Rectal smooth muscle tissue (tissue), 1 donor: Measurements from ENCODE around the gene USP16.
"Not testable (repeated sequence)": the region's sequence is repeated elsewhere in the genome, so short reads cannot be mapped to it uniquely, and the experiment has no call there.

Experiments
- H3K27ac ChIP-seq: one replicate; pipeline ENCODE4 v1.7.0; 2013; ENCODE audit warnings: low read depth, low read length, inconsistent platforms
- H3K27me3 ChIP-seq: one replicate; pipeline ENCODE4 v1.7.0; 2013; ENCODE audit warnings: low read length; ENCODE audit not compliant: control insufficient read depth, insufficient read depth
- H3K36me3 ChIP-seq: one replicate; pipeline ENCODE4 v1.7.0; 2013; ENCODE audit warnings: low read length; ENCODE audit not compliant: control insufficient read depth, insufficient read depth
- H3K4me1 ChIP-seq: one replicate; pipeline ENCODE4 v1.7.0; 2013; ENCODE audit warnings: low read length; ENCODE audit not compliant: control insufficient read depth, insufficient read depth
- H3K4me3 ChIP-seq: one replicate; pipeline ENCODE4 v1.7.0; 2013; ENCODE audit warnings: low read length
- H3K9ac ChIP-seq: one replicate; pipeline ENCODE4 v1.7.0; 2013; ENCODE audit warnings: low read length

The USP16 gene

DNA sequence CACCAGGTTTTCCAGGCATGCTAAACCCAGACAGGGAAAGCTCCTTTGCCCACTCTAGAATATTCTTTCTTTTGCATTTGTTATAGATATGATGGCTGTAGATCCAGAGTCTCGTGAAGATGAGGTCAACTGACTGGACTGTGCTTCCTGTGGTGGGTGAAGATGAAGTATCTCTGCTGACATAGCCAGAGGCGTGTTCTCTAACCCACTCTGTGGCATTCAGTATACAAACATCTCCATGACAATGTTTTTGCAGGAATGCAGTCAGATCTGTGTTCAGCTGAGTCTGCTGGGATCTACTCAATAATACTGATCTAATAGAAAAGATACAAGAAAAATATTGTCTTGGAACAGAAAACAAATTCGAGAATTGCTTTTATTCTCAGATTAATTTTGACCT is 16.7 kb upstream of the USP16 start:
- Histone ChIP-seq H3K9ac (no peak overlapping the region), H3K4me3 (no peak overlapping the region), H3K4me1 (no peaks in the 10 kb centered on the region), H3K27me3 (no peaks in the 10 kb centered on the region), H3K27ac (no peak overlapping the region), H3K36me3 (peaks cover 3% of the 10 kb centered on the region)

DNA sequence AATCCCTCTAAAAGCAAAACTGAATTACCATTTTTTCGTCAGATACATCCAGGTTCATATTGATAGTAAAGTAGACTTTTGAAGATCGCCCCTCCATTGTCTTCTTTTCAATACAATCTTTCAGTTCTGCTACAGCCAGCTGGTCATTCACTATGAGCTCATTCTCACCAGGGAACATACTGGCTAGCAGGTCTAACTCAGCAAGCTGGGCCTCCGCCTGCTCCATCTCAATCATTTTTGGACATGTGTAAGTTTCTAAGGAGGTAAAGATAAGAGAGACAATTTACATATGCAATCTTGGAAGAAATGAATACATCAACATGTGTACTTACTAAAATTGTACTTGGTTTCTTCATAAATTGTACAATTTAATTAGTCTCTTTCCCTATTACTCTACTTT is 16.1 kb upstream of the USP16 start:
- H3K36me3 ChIP-seq = peaks cover 3% of the 10 kb centered on the region
- no peak overlapping the region for H3K27ac ChIP-seq
- H3K27me3 ChIP-seq = no peaks in the 10 kb centered on the region
- H3K4me1 ChIP-seq = no peaks in the 10 kb centered on the region
- H3K4me3 ChIP-seq = no peak overlapping the region
- H3K9ac ChIP-seq = no peak overlapping the region

DNA sequence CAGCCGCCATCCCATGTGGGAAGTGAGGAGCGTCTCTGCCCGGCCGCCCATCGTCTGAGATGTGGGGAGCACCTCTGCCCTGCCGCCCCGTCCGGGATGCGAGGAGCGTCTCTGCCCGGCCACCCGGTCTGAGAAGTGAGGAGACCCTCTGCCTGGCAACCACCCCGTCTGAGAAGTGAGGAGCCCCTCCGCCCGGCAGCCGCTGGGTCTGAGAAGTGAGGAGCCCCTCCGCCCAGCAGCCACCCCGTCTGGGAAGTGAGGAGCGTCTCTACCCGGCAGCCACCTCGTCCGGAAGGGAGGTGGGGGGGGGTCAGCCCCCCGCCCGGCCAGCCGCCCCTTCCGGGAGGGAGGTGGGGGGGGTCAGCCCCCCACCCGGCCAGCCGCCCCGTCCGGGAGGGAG is 13.2 kb upstream of the USP16 start:
- not testable (repeated sequence) for H3K4me1 ChIP-seq, H3K9ac ChIP-seq, H3K36me3 ChIP-seq, H3K4me3 ChIP-seq, H3K27ac ChIP-seq, H3K27me3 ChIP-seq

DNA sequence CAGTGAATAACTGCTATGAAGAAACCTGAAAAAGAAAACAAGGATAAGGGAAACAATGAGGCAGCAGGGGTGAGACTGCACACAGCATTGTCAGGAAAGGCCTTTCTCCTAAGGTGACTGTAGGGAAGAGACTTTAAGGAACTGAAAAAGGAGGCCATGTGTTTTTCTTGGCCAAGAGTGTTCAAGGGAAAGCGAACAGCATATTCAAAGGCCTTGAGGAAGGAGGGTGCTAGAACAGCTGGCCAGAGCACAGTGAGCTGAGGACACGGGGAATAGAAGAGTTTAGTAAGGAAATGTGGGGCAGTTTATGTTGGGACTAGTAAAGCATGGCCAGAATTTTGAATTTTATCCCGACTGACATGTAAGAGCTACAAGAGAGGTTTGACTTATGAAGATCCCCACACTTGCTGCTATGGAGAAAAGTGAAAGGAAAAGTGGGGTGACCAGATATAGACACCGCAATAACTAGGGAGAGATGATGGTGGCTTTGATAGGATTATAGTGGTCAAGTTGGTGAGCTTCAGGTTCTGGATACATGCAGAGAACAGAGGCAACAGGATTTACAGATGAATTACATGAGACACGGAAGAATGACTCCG is 6.7 kb upstream of the USP16 start:
- Histone ChIP-seq H3K27me3 (no peaks in the 10 kb centered on the region), H3K4me3 (peak overlapping the region; percentile 97), H3K9ac (no peak overlapping the region), H3K4me1 (peaks cover 5% of the 10 kb centered on the region), H3K36me3 (no peaks in the 10 kb centered on the region), H3K27ac (no peak overlapping the region)

DNA sequence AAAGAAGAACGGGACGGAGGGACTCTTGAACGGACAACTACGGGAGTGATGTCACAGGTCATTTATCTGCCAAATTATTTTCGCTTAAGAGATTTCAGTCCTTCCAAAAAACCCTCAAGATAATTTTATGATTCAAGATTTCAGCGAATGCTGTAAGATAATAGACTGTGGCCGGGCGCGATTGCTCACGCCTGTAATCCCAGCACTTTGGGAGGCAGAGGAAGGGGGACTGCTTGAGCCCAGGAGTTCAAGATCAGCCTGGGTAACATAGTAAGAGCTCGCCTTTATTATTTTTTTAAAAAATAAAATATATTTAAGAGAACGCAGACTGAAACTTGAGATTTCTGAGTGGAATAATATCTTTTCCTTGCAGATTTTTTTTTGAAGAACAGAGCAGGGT is 5.9 kb upstream of the USP16 start:
- Histone ChIP-seq H3K4me3 (peak overlapping the region; percentile 97), H3K27me3 (no peaks in the 10 kb centered on the region), H3K27ac (peak overlapping the region; percentile 69), H3K36me3 (no peaks in the 10 kb centered on the region), H3K9ac (peak overlapping the region; percentile 71), H3K4me1 (peaks cover 5% of the 10 kb centered on the region)

DNA sequence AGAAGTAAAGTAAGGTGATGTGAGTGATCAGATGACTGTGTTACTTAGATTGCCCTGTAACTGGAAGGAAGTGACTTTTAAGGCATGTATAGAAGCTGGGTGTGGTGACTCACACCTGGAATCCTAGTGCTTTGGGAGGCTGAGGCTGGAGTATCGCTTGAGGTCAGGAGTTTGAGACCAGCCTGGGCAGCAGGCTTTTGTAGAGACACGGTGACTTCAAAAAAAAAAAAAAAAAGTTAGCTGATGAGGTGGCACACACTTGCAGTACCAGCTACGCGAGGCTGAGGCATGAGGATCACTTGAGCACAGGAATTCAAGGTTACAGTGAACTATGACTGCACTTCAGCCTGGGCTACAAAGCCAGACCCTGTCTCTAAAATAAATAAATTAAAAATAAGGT is 2.3 kb upstream of the USP16 start:
- Histone ChIP-seq H3K27ac (no peak overlapping the region), H3K9ac (no peak overlapping the region), H3K36me3 (no peaks in the 10 kb centered on the region)

DNA sequence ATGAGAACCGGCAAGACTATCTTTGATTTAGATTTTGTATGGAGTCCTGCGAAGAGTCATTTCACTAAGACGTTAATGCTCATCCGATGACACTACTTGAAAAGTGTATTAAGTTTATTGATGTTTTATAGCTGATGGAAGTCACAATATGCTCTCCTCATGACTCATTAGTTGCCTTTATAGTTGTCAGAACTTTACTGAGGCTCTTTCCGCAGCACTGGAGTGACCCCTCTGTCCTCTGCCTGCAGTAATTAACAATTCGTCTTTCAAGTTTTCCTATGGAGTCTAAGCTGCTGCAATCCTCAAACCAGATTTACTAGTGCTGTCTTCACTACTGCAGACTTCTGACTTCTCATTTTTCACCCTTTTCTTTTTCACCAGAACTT is 853 bp downstream of the USP16 start:
- Histone ChIP-seq H3K4me3 (peak overlapping the region; percentile 98), H3K4me1 (peaks cover 5% of the 10 kb centered on the region), H3K36me3 (peaks cover 4% of the 10 kb centered on the region), H3K27ac (peak overlapping the region; percentile 100), H3K9ac (peak overlapping the region; percentile 93), H3K27me3 (no peaks in the 10 kb centered on the region)

More for the DNA sequence above, 2.3 kb upstream of the USP16 start:
- Histone ChIP-seq H3K27me3 (no peaks in the 10 kb centered on the region), H3K4me3 (no peak overlapping the region), H3K4me1 (peaks cover 10% of the 10 kb centered on the region)

DNA sequence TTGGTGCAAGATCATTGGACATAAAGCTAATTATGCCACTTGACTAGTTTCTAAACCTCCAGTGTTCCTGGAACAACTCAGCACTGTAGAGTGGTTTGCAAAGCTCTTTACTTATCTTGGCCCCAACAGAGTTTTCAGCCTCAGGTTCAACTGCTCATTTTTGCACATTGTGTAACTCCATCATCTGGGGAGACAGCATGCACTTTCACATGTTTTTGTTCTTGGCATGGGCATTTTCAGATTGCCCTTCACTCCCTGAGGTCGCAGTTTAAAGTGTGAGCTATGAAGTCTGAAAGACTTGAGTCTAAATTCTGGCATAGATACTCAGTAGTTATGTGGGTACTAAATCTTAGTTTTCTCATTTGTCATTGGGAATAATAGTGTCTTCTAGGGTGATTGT is 5.1 kb downstream of the USP16 start:
- no peak overlapping the region for H3K27ac ChIP-seq
- H3K9ac ChIP-seq = no peak overlapping the region
- H3K36me3 ChIP-seq = peaks cover 12% of the 10 kb centered on the region
- H3K4me1 ChIP-seq = peaks cover 5% of the 10 kb centered on the region
- H3K4me3 ChIP-seq = no peak overlapping the region
- H3K27me3 ChIP-seq = no peaks in the 10 kb centered on the region

DNA sequence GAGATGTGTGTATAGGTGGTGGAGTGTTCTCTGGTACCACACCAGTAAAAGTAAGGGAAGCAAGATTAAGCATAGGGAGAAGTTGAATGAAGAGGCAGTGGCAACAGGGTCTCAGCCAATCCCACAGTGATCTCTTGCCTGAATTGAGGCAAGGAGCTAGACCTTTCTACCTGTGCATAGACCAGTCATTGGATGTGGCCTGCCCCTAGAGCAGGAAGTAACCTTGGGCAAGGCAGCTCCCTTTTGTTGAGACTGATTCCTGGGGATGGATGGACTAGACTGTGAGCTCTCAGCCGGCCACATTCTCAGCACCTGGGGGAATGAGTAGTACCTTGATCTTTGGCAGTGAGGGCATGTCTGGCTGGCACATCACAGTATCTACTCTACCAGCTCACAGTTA is 6.4 kb downstream of the USP16 start:
- Histone ChIP-seq H3K4me3 (no peak overlapping the region), H3K4me1 (no peaks in the 10 kb centered on the region), H3K36me3 (peaks cover 12% of the 10 kb centered on the region), H3K9ac (no peak overlapping the region), H3K27ac (no peak overlapping the region), H3K27me3 (no peaks in the 10 kb centered on the region)

DNA sequence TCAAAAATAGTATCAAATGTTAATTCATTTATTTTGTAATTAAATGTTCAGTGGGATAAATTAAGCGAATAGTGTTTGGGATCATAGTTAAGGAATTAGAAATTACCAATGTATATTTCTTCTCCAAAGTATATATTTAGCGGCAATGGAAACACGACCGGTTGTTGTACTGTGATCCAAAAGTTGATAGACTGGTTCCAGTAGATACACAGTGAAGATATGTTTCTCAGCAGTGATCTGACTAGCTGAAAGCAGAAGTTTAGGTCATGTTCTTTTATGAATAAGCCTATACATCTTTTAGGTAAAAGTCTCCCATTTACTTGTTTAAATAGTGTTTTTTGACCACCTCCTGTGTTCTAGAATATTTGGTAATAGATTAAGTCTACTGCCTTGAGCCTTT is 8.8 kb downstream of the USP16 start:
- Histone ChIP-seq H3K27ac (no peak overlapping the region), H3K27me3 (no peaks in the 10 kb centered on the region), H3K9ac (no peak overlapping the region), H3K36me3 (peaks cover 32% of the 10 kb centered on the region), H3K4me3 (no peak overlapping the region), H3K4me1 (no peaks in the 10 kb centered on the region)

DNA sequence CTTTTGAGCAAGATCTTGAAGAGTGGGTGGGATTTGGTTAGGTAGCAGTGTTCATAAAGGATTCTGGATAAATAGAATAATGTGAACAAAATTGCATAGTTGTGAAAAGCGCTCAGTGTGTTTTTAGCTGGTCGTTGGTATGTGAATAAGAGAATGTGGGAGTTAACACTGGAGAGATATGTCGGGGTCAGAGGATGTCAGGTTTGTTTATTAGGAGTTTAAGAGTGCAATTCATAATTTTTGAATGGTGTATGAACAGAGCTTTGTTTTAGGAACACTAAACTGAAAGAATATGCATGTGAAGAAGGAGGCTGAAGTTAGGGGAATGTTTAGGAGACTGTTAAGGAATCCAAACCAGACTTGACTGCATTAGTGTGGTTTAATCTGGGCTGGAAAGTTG is 9.4 kb downstream of the USP16 start:
- H3K27me3 ChIP-seq = no peaks in the 10 kb centered on the region
- no peak overlapping the region for H3K4me3 ChIP-seq
- H3K9ac ChIP-seq = no peak overlapping the region
- peaks cover 37% of the 10 kb centered on the region for H3K36me3 ChIP-seq
- H3K4me1 ChIP-seq = no peaks in the 10 kb centered on the region
- H3K27ac ChIP-seq = no peak overlapping the region

DNA sequence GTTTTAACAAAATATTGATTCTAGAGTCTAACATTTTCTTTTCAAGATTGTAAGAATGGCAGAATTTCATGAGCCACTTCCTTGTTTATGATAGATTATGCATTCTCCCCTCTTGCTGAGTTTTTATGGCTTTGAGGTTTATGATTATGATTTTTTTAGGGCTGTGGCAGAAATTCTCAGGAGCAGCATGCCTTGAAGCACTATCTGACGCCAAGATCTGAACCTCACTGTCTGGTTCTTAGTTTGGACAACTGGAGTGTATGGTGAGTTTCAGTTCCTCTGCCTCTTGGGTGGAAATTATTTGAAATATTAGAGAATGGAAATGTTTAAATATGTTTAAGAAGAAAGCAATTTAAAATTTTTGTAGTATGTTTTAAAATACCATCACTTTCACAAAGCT is 10.2 kb downstream of the USP16 start:
- H3K27me3 ChIP-seq = no peaks in the 10 kb centered on the region
- H3K36me3 ChIP-seq = peaks cover 36% of the 10 kb centered on the region
- H3K9ac ChIP-seq = no peak overlapping the region
- no peaks in the 10 kb centered on the region for H3K4me1 ChIP-seq
- H3K27ac ChIP-seq = no peak overlapping the region
- no peak overlapping the region for H3K4me3 ChIP-seq

DNA sequence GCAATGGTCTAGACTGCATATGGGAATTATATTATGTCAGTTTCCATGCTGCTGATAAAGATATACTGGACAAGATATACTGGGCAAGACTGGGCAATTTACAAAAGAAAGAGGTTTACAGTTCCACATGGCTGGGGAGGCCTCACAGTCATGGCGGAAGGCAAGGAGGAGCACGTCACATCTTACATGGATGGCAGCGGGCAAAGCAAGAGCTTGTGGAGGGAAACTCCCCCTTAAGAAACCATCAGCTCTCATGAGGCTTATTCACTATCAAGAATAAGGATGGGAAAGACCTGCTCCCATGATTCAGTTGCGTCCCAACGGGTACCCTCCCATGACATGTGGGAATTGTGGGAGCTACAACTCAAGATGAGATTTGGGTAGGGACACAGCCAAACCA is 27.8 kb downstream of the USP16 start:
- Histone ChIP-seq H3K9ac (no peak overlapping the region), H3K4me3 (no peak overlapping the region), H3K4me1 (no peaks in the 10 kb centered on the region), H3K27ac (no peak overlapping the region), H3K36me3 (peaks cover 29% of the 10 kb centered on the region), H3K27me3 (no peaks in the 10 kb centered on the region)
